Measurements from ENCODE around the gene ADCY2. TPM values are rescaled to one million over a fixed set of nuclear protein-coding genes. Genes with fewer than 3 reads are reported as not detected.
"Not testable (repeated sequence)": the region's sequence is repeated elsewhere in the genome, so short reads cannot be mapped to it uniquely, and the experiment has no call there.

Gene ADCY2
- total RNA-seq, 2 experiments from 2014 or later: not detected

DNA sequence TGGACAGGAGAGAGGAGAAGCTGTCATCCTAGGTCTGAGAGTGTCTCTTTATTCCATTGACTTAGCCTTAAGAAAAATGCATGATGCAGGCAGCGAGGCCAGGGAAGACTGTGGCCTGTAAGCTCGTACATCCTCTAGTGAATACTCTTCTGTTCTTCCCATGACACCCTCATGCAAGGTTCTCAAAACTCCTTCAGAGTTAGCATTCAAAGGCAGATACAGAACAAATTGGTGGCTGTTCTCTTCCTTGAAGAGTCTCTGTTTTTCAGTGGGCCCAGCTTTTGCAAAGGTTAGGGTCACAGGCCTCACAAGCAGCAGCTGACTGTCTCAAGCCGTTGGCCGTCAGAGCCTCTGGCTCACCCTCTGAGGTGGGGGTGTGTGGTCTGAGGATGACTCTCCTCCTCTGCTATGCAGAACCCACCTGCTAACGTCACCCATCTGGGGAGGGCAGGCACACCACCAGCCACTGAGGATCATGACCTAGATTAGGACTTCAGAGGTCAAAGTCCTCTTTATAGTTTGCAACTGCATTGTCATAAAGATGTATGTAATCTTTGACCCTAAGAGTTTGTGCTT, 15.1 kb downstream of the ADCY2 start:
- no peaks in the 10 kb centered on the region for H3K27me3 Mint-ChIP-seq
- POLR2A ChIA-PET: no interaction called here
- no peaks in the 10 kb centered on the region for H3K9me3 Mint-ChIP-seq
- CTCF ChIA-PET: interaction anchor here (0.9 kb wide), 1 partner anchor 10 kb away, joined by 3 read pairs; no protein-coding TSS in a partner anchor
- H3K27ac Mint-ChIP-seq: no peak overlapping the region
- no peak for DNase-seq
- no peak overlapping the region for H3K4me3 Mint-ChIP-seq
- no peaks in the 10 kb centered on the region for H3K4me1 Mint-ChIP-seq
- no peaks in the 10 kb centered on the region for H3K36me3 Mint-ChIP-seq (ENCODE audit: low read depth)

DNA sequence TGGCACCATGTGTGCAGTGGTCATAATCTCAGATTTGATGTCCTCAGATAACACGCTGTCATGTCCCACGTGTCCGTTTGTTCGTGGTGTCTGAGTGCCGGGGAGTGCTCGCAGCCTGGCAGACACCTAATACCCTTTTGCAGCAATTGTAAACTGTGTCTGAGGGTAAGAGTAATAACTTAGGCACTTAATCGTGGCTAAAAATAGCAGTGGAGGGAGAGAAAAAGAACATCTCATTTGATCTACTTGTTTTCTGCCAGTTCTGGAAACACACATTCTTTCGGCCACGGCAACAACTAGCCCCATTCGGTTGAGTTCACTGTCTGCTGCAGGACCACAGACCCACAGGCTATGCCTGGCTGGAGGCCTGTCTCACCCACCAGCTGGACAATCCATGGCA, 16.5 kb downstream of the ADCY2 start:
- H3K36me3 Mint-ChIP-seq (ENCODE audit: low read depth): no peaks in the 10 kb centered on the region
- POLR2A ChIA-PET: no interaction called here
- no peaks in the 10 kb centered on the region for H3K9me3 Mint-ChIP-seq
- no peaks in the 10 kb centered on the region for H3K27me3 Mint-ChIP-seq
- no peak overlapping the region for H3K4me3 Mint-ChIP-seq
- CTCF ChIA-PET: no interaction called here
- no peak overlapping the region for H3K27ac Mint-ChIP-seq
- no peak for DNase-seq
- H3K4me1 Mint-ChIP-seq: no peaks in the 10 kb centered on the region

DNA sequence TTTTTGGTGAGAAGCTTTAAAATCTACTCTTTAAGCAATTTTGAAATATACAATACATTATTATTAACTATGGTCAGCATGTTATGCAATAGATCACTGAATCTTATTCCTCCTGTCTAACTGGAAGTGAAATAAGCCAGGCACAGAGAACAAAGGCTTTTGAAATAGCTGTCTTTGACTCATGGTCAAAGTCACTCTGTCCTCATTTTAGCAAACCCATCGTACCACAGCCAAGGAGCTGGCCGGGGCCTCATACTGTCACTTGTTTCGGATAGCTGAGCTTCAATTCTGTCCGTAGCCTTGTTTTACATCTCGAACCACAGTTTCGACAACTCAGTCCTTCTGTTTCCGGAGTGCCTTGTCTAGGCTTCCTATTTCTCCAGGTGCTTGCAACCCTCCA, 19.2 kb downstream of the ADCY2 start:
- Mint-ChIP-seq H3K36me3 (ENCODE audit: low read depth) (no peaks in the 10 kb centered on the region), H3K4me3 (no peak overlapping the region), H3K27ac (no peak overlapping the region), H3K4me1 (no peaks in the 10 kb centered on the region), H3K27me3 (no peaks in the 10 kb centered on the region), H3K9me3 (no peaks in the 10 kb centered on the region)
- CTCF ChIA-PET: no interaction called here
- DNase-seq: no peak
- POLR2A ChIA-PET: no interaction called here

- ChIA-PET CTCF (no interaction called here), POLR2A (no interaction called here)
- no peak overlapping the region for H3K4me3 Mint-ChIP-seq
- no peaks in the 10 kb centered on the region for H3K4me1 Mint-ChIP-seq
- no peak for DNase-seq
- peaks cover 3% of the 10 kb centered on the region for H3K27me3 Mint-ChIP-seq
- no peaks in the 10 kb centered on the region for H3K36me3 Mint-ChIP-seq (ENCODE audit: low read depth)
- no peak overlapping the region for H3K27ac Mint-ChIP-seq
- no peaks in the 10 kb centered on the region for H3K9me3 Mint-ChIP-seq
These were observed 19.9 kb downstream of the ADCY2 start for GRCh38 chr5:7415587-7416535.

DNA sequence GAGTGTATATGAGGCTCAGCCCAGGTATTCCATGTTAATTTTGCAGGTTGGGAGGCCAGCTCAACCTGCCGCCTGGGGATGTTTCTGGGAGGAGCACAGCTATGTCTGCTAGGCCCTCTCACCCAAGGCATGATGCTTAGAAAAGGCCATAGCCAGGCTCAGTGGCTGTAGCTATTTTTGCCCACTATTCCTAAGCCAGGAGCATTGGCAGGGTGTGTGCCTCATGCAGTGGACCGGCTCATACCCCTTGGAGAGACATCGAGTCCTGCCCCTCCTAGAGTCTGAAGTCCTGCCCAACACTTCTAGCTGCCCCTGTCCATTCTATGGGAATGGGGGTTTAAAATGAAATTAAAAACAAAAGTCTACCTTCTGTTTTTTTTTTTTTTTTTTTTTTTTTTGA, 22.3 kb downstream of the ADCY2 start:
- Mint-ChIP-seq H3K36me3 (ENCODE audit: low read depth) (no peaks in the 10 kb centered on the region), H3K27me3 (peaks cover 4% of the 10 kb centered on the region), H3K4me3 (no peak overlapping the region), H3K27ac (no peak overlapping the region), H3K4me1 (no peaks in the 10 kb centered on the region), H3K9me3 (no peaks in the 10 kb centered on the region)
- ChIA-PET POLR2A (no interaction called here), CTCF (no interaction called here)
- DNase-seq: no peak

GRCh38 chr5:7419367-7419766, 23.4 kb downstream of the ADCY2 start:
- POLR2A ChIA-PET: no interaction called here
- Mint-ChIP-seq H3K36me3 (ENCODE audit: low read depth) (no peaks in the 10 kb centered on the region), H3K9me3 (no peaks in the 10 kb centered on the region), H3K27ac (no peak overlapping the region), H3K27me3 (peaks cover 4% of the 10 kb centered on the region), H3K4me3 (no peak overlapping the region), H3K4me1 (no peaks in the 10 kb centered on the region)
- CTCF ChIA-PET: no interaction called here
- DNase-seq: no peak

DNA sequence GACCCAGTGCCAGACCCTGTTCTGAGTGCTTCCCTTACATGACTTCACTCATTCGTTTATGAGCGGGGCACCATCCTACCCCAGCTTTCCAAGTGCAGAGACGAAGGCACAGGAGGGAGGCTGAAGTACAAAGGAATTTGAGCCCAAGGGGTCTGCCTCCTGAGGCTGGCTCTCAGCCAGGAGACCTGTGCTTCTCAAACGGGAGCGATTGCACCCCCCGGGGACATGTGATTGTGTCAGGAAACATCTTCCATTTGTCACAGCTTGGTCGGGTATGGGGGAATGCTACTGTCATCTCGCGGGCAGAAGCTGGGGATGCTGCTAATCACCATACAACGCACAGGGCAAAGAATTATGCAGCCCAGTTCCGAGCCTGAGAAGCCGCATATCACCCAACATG, 23.9 kb downstream of the ADCY2 start:
- no peak overlapping the region for H3K4me3 Mint-ChIP-seq
- peaks cover 4% of the 10 kb centered on the region for H3K27me3 Mint-ChIP-seq
- POLR2A ChIA-PET: no interaction called here
- no peaks in the 10 kb centered on the region for H3K36me3 Mint-ChIP-seq (ENCODE audit: low read depth)
- no peak overlapping the region for H3K27ac Mint-ChIP-seq
- CTCF ChIA-PET: no interaction called here
- DNase-seq: no peak
- H3K9me3 Mint-ChIP-seq: no peaks in the 10 kb centered on the region
- no peaks in the 10 kb centered on the region for H3K4me1 Mint-ChIP-seq

DNA sequence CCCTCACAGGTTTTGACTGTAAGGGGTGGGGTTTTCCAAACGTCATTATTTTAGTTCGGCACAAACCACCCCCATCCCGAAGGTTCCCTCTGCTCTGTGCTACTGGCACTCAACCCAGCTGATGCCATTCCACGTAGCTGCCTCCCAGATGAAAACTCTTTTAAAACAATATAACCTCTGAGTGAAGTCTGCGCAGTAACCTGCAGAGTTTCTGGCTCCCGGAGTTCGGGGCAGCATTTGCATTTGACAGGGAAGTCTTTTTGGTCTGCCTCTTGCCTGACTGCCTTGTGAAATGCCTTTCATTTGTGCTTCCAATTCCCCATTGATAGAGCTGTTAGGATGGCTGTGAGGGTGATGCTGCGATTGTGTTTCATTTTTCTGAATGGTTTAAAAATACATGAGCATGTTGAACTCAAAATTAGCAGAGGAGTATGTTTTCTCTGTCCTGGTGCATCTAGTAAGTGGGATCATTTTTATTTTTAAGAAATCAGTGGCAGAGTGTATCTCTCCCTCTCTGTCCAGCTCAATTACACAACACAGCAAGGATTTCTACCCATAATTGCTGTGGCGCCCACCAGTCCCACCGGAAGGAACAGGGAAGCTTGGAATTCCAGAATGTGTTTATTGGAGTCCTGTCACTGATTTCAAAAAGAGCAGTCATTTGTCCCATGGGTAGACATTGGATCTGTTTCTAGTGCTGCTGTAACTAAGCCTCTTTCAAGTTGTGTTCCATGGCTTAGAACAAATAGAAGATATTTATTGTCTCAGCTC, 24.8 kb downstream of the ADCY2 start:
- Mint-ChIP-seq H3K9me3 (no peaks in the 10 kb centered on the region), H3K4me1 (no peaks in the 10 kb centered on the region), H3K4me3 (no peak overlapping the region), H3K27me3 (peaks cover 4% of the 10 kb centered on the region), H3K36me3 (ENCODE audit: low read depth) (no peaks in the 10 kb centered on the region), H3K27ac (no peak overlapping the region)
- DNase-seq: no peak
- ChIA-PET CTCF (no interaction called here), POLR2A (no interaction called here)

DNA sequence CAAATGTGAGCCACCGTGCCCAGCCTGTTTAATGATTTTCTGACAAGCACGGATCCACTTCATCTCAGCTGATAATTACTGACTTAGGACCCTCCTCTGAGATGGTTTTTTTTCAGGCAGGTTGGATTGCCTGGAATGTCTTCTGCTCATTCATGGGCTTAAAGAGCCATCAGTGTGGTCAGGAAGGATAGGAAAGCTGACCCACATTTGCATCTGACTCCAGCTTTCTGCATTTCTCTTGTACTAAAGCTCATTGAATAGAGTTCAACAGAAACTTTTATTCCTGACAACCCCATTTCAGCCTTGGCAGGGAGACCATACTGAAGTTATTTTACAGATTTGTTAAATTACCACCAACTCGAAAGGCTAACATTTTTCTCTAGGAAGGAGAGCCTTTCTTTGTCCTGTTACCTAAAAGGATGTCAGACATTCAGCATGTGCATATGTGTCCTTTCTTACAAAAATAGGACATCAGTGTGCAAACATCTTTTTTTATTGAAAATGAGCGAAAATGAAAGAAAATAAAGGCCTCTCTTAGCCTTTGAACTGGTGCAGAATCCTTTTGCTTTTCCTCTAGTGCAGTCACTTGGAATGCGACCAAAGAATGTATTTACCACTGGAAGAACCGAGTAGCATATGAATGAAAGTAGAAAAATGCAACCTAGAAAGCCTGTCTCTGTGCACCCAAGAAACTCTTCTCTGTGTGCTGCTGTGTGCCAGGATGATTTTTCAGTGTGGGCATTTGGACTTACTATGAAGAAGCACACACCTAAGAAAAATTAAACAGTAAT, 26.6 kb downstream of the ADCY2 start:
- Mint-ChIP-seq H3K27me3 (peaks cover 4% of the 10 kb centered on the region), H3K9me3 (no peaks in the 10 kb centered on the region), H3K4me3 (no peak overlapping the region), H3K36me3 (ENCODE audit: low read depth) (no peaks in the 10 kb centered on the region), H3K4me1 (no peaks in the 10 kb centered on the region), H3K27ac (no peak overlapping the region)
- CTCF ChIA-PET: no interaction called here
- POLR2A ChIA-PET: no interaction called here
- no peak for DNase-seq

DNA sequence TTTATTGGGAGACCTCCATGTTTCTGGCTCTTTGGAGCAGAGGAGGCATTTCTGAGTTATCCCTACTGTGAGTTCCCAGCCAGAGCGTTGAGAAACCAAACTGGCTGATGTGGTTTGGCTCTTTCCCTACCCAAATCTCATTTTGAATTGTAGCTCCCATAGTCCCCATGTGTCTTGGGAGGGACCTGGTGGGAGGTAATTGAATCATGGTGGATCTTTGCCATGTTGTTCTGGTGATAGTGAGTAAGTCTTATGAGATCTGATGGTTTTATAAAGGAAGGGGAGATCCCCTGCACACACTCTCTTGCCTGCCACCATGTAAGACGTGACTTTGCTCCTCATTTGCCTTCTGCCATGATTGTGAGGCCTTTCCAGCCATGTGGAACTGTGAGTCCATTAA, 27.3 kb downstream of the ADCY2 start:
- H3K36me3 Mint-ChIP-seq (ENCODE audit: low read depth); DNase-seq; H3K4me1 Mint-ChIP-seq; H3K27ac Mint-ChIP-seq; CTCF ChIA-PET; H3K27me3 Mint-ChIP-seq; H3K9me3 Mint-ChIP-seq; H3K4me3 Mint-ChIP-seq; POLR2A ChIA-PET: not testable (repeated sequence)

GRCh38 chr5:7425830-7426229, 29.9 kb downstream of the ADCY2 start:
- ChIA-PET POLR2A (no interaction called here), CTCF (no interaction called here)
- no peaks in the 10 kb centered on the region for H3K36me3 Mint-ChIP-seq (ENCODE audit: low read depth)
- H3K27me3 Mint-ChIP-seq: peaks cover 2% of the 10 kb centered on the region
- DNase-seq: no peak
- H3K9me3 Mint-ChIP-seq: no peaks in the 10 kb centered on the region
- no peaks in the 10 kb centered on the region for H3K4me1 Mint-ChIP-seq
- H3K27ac Mint-ChIP-seq: no peak overlapping the region
- H3K4me3 Mint-ChIP-seq: no peak overlapping the region

DNA sequence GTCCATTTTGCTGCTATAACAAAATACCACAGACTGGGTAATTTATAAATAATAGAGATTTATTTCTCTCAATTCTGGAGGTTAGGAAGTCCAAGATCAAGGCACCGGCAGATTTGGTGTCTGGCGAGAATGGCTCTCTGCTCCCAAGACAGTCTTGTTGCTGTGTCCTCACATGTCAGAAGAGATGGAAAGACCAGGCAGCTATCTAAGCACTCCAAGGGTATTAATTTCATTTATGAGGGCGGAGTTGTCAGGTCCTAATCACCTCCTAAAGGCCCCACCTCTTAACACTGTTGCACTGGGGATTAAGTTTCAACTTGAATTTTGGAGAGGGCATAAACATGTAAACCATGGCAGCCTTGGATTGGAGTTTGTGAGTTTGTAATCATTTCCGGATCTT, 30.3 kb downstream of the ADCY2 start:
- CTCF ChIA-PET: no interaction called here
- DNase-seq: no peak
- Mint-ChIP-seq H3K27ac (no peak overlapping the region), H3K27me3 (no peaks in the 10 kb centered on the region), H3K4me3 (no peak overlapping the region), H3K36me3 (ENCODE audit: low read depth) (no peaks in the 10 kb centered on the region), H3K9me3 (no peaks in the 10 kb centered on the region), H3K4me1 (no peaks in the 10 kb centered on the region)
- POLR2A ChIA-PET: no interaction called here

DNA sequence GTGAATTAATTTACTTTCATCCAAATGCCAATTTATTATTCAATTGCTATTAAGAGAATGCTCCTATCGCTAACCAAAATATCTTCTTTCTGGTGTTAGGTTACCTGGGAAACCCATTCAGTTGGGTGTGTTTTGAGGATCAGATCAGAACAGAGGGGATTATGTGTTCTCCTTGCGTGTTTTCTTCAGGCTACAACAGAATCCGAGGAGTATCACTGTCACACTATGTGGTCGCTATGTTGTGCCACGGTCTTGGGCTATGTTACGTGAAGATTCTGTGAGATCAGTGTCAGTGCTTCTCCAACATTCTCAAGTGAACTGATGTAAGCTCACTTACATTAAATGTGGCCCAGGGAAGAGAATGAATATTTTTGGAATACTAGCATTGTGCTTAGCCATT, 39.0 kb downstream of the ADCY2 start:
- no peaks in the 10 kb centered on the region for H3K4me1 Mint-ChIP-seq
- ChIA-PET POLR2A (no interaction called here), CTCF (no interaction called here)
- no peak for DNase-seq
- H3K36me3 Mint-ChIP-seq (ENCODE audit: low read depth): no peaks in the 10 kb centered on the region
- no peaks in the 10 kb centered on the region for H3K27me3 Mint-ChIP-seq
- no peak overlapping the region for H3K4me3 Mint-ChIP-seq
- H3K27ac Mint-ChIP-seq: no peak overlapping the region
- H3K9me3 Mint-ChIP-seq: no peaks in the 10 kb centered on the region

All from activated CD4-positive, alpha-beta T cell treated with anti-CD3 and anti-CD28 coated beads, Interleukin-2, amount 10 ng/mL, durations not matched to agents 7 days and 5 days (primary cell).